ENCODE results near the gene ZNF212. TPM values are rescaled to one million over a fixed set of nuclear protein-coding genes. Genes with fewer than 3 reads are reported as not detected.
"Not testable (repeated sequence)": the region's sequence is repeated elsewhere in the genome, so short reads cannot be mapped to it uniquely, and the experiment has no call there.

The ZNF212 gene
- total and polyA plus RNA-seq, 2 donors (not counting 1 experiment from before 2014, with no cell fraction given), result 4.2 to 4.8 TPM

DNA sequence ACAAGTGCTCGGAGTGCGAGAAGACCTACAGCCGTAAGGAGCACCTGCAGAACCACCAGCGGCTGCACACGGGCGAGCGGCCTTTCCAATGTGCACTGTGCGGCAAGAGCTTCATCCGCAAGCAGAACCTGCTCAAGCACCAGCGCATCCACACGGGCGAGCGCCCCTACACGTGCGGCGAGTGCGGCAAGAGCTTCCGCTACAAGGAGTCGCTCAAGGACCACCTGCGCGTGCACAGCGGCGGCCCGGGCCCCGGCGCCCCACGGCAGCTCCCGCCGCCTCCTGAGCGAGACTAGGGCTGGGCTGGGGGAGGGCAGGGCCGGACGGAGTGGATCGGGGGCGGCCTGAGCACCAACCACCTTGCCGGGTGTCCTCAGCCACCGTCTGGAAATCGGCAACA lies 15.1 kb upstream of the ZNF212 start:
- Histone ChIP-seq H3K4me1 (ENCODE audit: control insufficient read depth, extremely low read depth, insufficient read depth, low read length) (no peaks in the 10 kb centered on the region), H3K4me3 (replicated peaks in 1 of 4; ENCODE audit: control extremely low read depth in 1 of 4, insufficient read depth in 1 of 4, low read depth in 3 of 4, low read length in 4 of 4) (no peak overlapping the region), H3K27ac (ENCODE audit: insufficient read depth, low read length) (no peak overlapping the region), H2AFZ (ENCODE audit: low read length) (no peak overlapping the region), H3K4me2 (ENCODE audit: extremely low read depth, insufficient read depth, low read length) (no peak overlapping the region), H4K20me1 (ENCODE audit: control insufficient read depth, extremely low read depth, insufficient read depth, low read length) (no peaks in the 10 kb centered on the region), H3K27me3 (ENCODE audit: control insufficient read depth, insufficient read depth, low read length) (no peaks in the 10 kb centered on the region), H3K36me3 (ENCODE audit: control insufficient read depth, insufficient read depth, low read length) (peaks cover 12% of the 10 kb centered on the region), H3K79me2 (ENCODE audit: control insufficient read depth, insufficient read depth, low read length) (no peaks in the 10 kb centered on the region), H3K9me3 (ENCODE audit: control insufficient read depth, insufficient read depth, low read depth, low read length) (no peaks in the 10 kb centered on the region), H3K9ac (ENCODE audit: insufficient read depth, low read length) (no peak overlapping the region)
- TF ChIP-seq EZH2 (IDR thresholded peaks at IDR 0.05; ENCODE audit: low read length, missing control alignments), result no peak
- TF ChIP-seq, protein P1, sequence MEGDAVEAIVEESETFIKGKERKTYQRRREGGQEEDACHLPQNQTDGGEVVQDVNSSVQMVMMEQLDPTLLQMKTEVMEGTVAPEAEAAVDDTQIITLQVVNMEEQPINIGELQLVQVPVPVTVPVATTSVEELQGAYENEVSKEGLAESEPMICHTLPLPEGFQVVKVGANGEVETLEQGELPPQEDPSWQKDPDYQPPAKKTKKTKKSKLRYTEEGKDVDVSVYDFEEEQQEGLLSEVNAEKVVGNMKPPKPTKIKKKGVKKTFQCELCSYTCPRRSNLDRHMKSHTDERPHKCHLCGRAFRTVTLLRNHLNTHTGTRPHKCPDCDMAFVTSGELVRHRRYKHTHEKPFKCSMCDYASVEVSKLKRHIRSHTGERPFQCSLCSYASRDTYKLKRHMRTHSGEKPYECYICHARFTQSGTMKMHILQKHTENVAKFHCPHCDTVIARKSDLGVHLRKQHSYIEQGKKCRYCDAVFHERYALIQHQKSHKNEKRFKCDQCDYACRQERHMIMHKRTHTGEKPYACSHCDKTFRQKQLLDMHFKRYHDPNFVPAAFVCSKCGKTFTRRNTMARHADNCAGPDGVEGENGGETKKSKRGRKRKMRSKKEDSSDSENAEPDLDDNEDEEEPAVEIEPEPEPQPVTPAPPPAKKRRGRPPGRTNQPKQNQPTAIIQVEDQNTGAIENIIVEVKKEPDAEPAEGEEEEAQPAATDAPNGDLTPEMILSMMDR (conservative IDR thresholded peaks at IDR 0.05 in 1 of 2, IDR thresholded peaks at IDR 0.05 in 1 of 2; ENCODE audit: low read depth in 1 of 2, low read length in 2 of 2), result no peak
- DNase-seq (ENCODE audit: low read depth in 2 of 2), result no peak

DNA sequence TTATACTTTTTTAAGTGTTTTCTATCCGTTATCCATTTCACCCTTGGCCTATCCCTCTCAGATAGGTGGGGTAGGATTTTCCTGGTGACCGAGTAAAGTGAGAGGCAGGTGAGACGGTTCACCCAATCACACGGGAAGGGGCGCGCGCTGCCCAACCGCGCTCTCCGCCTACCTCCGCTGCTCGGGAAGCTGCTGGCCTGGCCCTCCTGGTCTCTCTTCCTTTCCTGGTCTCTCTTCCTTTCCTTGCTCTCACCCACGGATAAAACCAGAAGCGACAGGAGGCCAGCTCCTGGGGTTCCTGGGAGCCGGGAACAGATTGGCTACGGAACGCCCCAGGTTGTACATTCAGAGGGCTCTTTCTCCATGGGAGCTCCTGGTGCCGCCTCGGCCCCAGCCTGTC lies 14.3 kb upstream of the ZNF212 start:
- Histone ChIP-seq H3K27me3 (ENCODE audit: control insufficient read depth, insufficient read depth, low read length) (no peaks in the 10 kb centered on the region), H2AFZ (ENCODE audit: low read length) (no peak overlapping the region), H4K20me1 (ENCODE audit: control insufficient read depth, extremely low read depth, insufficient read depth, low read length) (no peaks in the 10 kb centered on the region), H3K9ac (ENCODE audit: insufficient read depth, low read length) (no peak overlapping the region), H3K4me3 (replicated peaks in 1 of 4; ENCODE audit: control extremely low read depth in 1 of 4, insufficient read depth in 1 of 4, low read depth in 3 of 4, low read length in 4 of 4) (no peak overlapping the region), H3K79me2 (ENCODE audit: control insufficient read depth, insufficient read depth, low read length) (no peaks in the 10 kb centered on the region), H3K4me1 (ENCODE audit: control insufficient read depth, extremely low read depth, insufficient read depth, low read length) (no peaks in the 10 kb centered on the region), H3K27ac (ENCODE audit: insufficient read depth, low read length) (no peak overlapping the region), H3K4me2 (ENCODE audit: extremely low read depth, insufficient read depth, low read length) (no peak overlapping the region), H3K9me3 (ENCODE audit: control insufficient read depth, insufficient read depth, low read depth, low read length) (no peaks in the 10 kb centered on the region), H3K36me3 (ENCODE audit: control insufficient read depth, insufficient read depth, low read length) (peaks cover 11% of the 10 kb centered on the region)
- no peak for DNase-seq (ENCODE audit: low read depth in 2 of 2)
- TF ChIP-seq, protein P1 (conservative IDR thresholded peaks at IDR 0.05 in 1 of 2, IDR thresholded peaks at IDR 0.05 in 1 of 2; ENCODE audit: low read depth in 1 of 2, low read length in 2 of 2), result no peak
- no peak for TF ChIP-seq EZH2 (IDR thresholded peaks at IDR 0.05; ENCODE audit: low read length, missing control alignments)

DNA sequence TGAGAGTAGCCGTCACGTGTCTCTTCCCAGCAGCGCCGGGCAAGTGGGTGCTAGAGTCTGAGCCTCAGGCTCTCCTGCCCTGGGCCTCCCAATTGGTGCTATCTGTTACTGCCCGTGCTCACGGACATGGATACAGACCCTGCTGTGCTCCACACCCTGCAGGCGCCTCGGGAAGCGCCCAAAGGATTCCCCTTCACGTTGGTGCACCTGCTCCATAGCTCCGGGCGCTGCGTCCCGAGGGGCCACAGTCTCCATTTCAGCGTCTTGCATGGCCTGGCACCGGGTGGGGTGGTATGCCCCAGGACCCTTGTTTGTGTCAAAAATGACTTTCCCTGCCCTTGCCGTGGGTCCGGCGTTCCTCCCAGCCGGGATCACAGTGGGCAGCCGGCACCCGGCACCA lies 13.8 kb upstream of the ZNF212 start:
- Histone ChIP-seq H3K4me3 (replicated peaks in 1 of 4; ENCODE audit: control extremely low read depth in 1 of 4, insufficient read depth in 1 of 4, low read depth in 3 of 4, low read length in 4 of 4) (no peak overlapping the region), H3K27me3 (ENCODE audit: control insufficient read depth, insufficient read depth, low read length) (no peaks in the 10 kb centered on the region)

DNA sequence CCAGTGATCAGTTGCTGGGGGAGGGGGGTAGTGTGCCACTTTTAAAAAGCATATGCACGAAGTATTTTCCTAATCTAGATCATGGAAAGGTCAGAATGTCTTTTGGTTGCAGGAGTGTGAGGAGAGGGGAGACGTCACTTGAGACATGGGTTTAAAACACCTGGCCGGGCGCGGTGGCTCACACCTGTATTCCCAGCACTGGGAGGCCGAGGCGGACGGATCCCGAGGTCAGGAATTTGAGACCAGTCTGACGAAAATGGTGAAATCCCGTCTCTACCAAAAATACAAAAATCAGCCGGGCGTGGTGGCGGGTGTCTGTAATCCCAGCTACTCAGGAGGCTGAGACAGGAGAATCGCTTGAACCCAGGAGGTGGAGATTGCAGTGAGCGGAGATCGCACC lies 13.1 kb upstream of the ZNF212 start:
- not testable (repeated sequence) for H3K4me3 ChIP-seq (replicated peaks in 1 of 4; ENCODE audit: control extremely low read depth in 1 of 4, insufficient read depth in 1 of 4, low read depth in 3 of 4, low read length in 4 of 4); H3K9ac ChIP-seq (ENCODE audit: insufficient read depth, low read length); H3K4me1 ChIP-seq (ENCODE audit: control insufficient read depth, extremely low read depth, insufficient read depth, low read length); H4K20me1 ChIP-seq (ENCODE audit: control insufficient read depth, extremely low read depth, insufficient read depth, low read length); DNase-seq (ENCODE audit: low read depth in 2 of 2); H3K27ac ChIP-seq (ENCODE audit: insufficient read depth, low read length); H3K9me3 ChIP-seq (ENCODE audit: control insufficient read depth, insufficient read depth, low read depth, low read length); H3K27me3 ChIP-seq (ENCODE audit: control insufficient read depth, insufficient read depth, low read length); H2AFZ ChIP-seq (ENCODE audit: low read length); H3K79me2 ChIP-seq (ENCODE audit: control insufficient read depth, insufficient read depth, low read length); H3K4me2 ChIP-seq (ENCODE audit: extremely low read depth, insufficient read depth, low read length)
- H3K36me3 ChIP-seq (ENCODE audit: control insufficient read depth, insufficient read depth, low read length), result peaks cover 11% of the 10 kb centered on the region

More for the DNA sequence above, 13.8 kb upstream of the ZNF212 start:
- no peaks in the 10 kb centered on the region for H4K20me1 ChIP-seq (ENCODE audit: control insufficient read depth, extremely low read depth, insufficient read depth, low read length)
- H3K9me3 ChIP-seq (ENCODE audit: control insufficient read depth, insufficient read depth, low read depth, low read length), result no peaks in the 10 kb centered on the region
- no peak overlapping the region for H3K4me2 ChIP-seq (ENCODE audit: extremely low read depth, insufficient read depth, low read length)
- no peak for DNase-seq (ENCODE audit: low read depth in 2 of 2)
- no peaks in the 10 kb centered on the region for H3K4me1 ChIP-seq (ENCODE audit: control insufficient read depth, extremely low read depth, insufficient read depth, low read length)
- peaks cover 11% of the 10 kb centered on the region for H3K36me3 ChIP-seq (ENCODE audit: control insufficient read depth, insufficient read depth, low read length)
- no peak overlapping the region for H3K9ac ChIP-seq (ENCODE audit: insufficient read depth, low read length)
- no peak for TF ChIP-seq EZH2 (IDR thresholded peaks at IDR 0.05; ENCODE audit: low read length, missing control alignments)
- TF ChIP-seq, protein P1 (conservative IDR thresholded peaks at IDR 0.05 in 1 of 2, IDR thresholded peaks at IDR 0.05 in 1 of 2; ENCODE audit: low read depth in 1 of 2, low read length in 2 of 2), result no peak
- H3K27ac ChIP-seq (ENCODE audit: insufficient read depth, low read length), result no peak overlapping the region
- no peaks in the 10 kb centered on the region for H3K79me2 ChIP-seq (ENCODE audit: control insufficient read depth, insufficient read depth, low read length)
- H2AFZ ChIP-seq (ENCODE audit: low read length), result no peak overlapping the region

Measured in fibroblast of lung (primary cell).